NCI-H226 (cell line): ENCODE results near the gene PHF20.
"Not testable (repeated sequence)": the region's sequence is repeated elsewhere in the genome, so short reads cannot be mapped to it uniquely, and the experiment has no call there.

ENCODE experiments used
- DNase-seq: peaks from one replicate; pipeline ENCODE4 v3.0.0-alpha.2; 2015

Gene PHF20

DNA sequence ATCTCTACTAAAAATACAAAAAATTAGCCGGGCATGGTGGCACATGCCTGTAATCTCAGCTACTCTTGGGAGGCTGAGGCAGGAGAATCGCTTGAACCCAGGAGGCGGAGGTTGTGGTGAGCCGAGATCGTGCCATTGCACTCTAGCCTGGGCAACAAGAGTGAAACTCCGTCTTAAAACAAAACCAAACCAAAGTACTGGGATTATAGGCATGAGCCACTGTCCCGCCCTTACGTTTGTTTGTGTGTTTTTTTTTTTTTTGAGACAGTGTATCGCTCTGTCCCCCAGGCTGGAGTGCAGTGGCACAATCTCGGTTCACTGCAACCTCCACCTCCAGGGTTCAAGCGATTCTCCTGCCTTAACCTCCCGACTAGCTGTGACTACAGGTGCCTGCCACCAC is 12.0 kb downstream of the PHF20 start:
- not testable (repeated sequence) for DNase-seq

DNA sequence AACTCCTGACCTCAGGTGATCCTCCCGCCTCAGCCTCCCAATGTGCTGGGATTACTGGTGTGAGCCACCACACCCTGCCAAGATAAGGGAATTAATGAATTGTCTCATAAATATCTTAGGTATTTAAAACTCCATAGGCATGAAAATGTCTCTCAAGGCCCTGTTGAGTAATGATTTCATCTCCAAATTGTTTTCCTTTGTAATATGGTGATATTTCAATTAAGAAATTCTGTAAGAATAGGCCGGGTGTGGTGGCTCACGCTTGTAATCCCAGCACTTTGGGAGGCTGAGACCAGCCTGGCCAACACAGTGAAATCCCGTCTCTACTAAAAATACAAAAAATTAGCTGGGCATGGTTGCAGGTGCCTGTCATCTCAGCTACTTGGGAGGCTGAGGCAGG is 13.7 kb downstream of the PHF20 start:
- not testable (repeated sequence) for DNase-seq

DNA sequence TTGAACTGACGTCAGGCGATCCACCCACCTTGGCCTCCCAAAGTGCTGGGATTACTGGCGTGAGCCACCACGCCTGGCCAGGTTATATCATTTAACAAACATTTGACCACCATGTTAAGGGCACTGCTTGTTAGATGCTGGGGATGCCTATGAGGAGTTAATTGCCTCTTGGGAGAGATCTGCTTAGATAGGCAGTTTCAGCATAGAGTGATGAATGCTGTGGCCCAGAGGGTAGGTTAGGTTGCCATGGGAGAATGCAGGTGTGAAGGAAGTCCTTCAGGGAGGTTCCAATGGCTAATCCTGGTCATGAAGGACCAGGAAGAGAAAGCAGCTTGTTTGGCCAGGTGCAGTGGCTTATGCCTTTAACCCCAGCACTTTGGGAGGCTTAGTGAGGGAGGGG is 17.0 kb downstream of the PHF20 start:
- DNase-seq, result no peak

DNA sequence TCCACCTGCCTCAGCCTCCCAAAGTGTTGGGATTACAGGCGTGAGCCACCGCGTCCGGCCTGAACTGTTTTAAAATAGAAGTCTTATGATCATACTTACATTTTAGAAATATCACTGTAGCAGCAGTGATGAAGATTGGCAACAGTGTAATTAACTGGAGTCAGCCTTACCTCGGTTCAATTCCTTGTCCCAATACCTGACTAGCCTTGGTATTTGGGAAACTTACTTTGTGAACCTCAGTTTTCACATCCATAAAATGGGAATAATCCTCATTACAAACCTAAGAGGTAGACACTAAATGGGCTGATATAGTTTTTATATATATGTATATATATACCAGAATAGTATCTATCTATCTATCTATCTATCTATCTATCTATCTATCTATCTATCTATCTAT is 19.3 kb downstream of the PHF20 start:
- no peak for DNase-seq

DNA sequence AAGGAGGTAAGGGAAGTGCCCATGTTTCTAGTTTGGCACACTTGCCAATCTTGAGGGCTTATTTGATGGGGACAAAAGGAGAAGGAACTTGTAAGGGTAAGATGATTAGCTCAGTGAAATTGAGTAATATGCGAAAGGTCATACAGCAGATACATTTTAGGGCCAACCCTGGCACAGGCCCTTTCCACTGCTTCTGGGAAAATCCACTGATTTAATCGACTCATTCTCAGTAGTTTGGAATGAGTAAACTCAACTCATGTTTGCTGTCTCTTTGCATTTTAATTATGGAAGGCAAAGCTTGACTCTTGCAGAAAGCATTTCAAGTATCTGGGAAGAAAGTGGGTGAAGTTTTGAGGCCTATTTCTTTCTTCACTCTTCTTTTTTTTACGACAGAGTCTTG is 20.0 kb downstream of the PHF20 start:
- DNase-seq, result peak; percentile 16

DNA sequence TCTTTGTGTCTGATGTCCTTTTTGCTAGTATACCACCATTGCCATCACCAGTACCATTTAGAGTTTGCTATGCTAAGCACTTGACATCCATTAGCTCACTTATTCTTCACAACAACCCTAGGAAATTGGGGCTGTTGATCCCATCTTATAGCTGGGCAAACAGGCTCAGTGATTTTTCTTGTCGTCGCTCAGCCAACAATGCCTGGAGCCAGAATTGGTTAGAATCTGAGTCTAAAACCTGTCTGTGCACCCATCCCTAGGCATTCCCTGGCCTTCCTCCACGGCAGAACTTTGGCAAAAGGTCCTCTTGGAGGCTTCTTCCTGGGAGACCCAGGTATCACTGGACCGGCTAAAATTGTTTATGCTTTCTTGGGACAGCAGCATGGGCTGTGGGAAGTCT is 20.9 kb downstream of the PHF20 start:
- no peak for DNase-seq

DNA sequence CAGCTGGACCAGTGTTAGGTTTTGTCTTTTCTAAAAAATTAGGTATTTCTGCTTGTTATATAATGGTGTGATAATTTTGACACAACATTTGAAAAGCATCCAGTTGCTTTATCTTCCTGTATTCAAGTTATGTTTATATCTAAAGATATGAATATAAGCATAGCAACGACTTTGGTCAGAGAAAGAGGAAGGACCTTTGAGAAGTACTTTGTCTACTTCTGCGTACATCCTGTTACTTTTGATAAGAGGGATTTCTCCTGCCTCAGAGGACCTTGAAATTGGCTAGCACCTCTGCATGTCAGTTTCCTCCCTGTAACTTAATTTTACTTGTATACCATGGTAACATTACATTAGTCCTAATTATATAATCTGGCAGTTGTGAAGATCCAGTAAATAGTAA is 24.8 kb downstream of the PHF20 start:
- DNase-seq, result peak; percentile 31

DNA sequence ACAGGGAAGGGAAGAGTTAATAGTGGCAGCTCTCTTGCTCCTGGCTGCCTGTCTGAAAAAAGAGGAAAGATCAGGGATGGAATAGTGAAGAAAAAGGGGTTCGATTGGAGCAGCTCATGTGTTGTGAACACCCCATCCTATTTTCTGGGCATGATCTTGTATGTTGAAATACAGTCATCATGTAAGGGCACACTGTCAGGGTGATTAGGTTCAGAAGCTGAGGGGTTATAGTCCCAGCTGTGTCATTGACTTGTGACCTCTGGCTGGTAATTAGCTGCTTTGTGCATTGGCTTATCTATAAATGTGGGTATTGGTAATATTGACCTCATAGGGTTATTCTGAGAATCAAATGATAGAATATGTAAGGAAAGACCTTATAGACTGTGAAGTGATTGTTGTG is 30.1 kb downstream of the PHF20 start:
- no peak for DNase-seq

DNA sequence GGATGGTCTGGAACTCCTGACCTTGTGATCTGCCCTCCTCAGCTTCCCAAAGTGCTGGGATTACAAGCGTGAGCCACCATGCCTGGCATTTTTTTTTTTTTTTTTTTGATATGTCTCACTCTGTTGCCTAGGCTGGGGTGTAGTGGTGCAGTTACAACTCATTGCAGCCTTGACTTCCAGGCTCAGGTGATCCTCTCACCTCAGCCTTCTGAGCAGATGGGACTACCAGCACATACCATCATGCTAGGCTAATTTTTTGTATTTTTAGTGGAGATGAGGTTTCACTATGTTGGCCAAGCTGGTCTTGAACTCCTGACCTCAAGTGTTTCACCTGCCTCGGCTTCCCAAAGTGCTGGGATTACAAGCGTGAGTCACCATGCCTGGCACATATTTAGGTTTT is 34.3 kb downstream of the PHF20 start:
- no peak for DNase-seq

DNA sequence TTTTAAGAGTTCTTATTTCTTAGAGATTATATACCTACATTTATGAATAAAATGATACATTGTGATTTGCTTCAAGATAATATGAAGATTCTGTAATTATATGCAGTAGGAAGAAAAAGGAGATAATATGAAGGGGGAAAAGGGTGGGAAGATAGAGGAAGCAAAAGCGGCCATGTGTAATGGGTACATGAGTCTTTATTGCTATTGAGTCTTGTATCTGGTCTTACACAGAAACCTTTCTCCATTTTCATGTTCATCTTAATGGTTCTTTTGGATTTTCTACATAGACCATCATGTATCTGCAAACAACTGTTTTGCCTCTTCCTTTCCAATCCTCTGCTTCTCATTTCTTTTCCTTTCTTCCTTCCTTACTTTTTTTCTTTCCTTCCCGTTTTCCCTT is 36.1 kb downstream of the PHF20 start:
- DNase-seq, result no peak

DNA sequence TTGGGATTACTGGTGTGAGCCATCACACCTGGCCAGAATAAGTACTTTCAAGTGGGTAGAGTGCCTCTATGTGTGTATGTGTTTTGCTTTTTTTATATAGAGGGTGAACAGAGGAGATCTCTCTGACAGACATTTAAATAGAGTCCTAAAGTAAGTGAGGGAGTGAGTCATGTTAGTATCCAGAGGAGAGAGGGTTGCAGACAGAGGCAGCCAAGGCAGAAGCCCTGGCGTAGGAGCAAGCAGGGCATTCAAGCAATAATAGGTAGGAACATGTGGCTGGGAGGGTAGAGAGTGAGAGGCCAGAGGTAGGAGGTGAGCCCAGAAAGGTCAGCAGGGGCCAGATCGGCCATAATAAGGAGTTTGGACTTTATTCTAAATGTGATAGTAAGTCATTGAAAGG is 48.9 kb downstream of the PHF20 start:
- DNase-seq, result peak; percentile 68

DNA sequence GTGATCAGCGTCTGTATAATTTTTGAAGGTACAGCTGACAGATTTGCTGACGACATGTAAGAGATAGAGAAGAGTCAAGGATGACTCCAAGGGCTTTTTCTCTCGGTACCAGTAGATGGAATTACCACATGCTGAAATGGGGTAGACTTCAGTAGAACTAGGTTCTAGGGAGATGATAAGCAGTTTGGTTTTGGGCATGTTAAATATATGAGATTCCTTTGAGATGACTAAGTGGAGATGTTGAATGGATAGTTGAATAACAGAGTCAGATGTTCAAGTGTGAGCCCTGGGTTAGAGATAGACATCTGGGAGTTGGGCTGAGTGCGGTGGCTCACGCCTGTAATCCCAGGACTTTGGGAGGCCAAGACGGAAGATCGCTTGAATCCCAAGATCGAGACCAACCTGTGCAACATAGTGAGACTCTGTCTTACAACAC is 50.0 kb downstream of the PHF20 start:
- peak; percentile 95 for DNase-seq

DNA sequence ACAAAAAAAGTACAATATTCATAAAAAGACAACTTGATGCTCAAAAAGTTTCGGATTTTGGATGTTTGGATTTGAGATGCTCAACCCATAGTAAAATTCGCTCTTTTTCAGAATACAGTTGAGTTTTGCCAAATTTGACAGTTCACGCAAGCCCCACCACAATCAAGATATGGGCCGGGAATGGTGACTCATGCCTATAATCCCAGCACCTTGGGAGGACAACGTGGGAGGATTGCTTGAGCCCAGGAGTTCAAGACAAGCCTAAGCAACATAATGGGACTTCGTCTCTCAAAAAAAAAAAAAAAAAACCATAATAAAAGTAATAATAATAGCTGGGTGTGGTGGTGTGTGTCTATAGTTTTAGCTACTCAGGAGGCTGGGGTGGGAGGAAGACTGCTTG is 51.3 kb downstream of the PHF20 start:
- peak; percentile 83 for DNase-seq

DNA sequence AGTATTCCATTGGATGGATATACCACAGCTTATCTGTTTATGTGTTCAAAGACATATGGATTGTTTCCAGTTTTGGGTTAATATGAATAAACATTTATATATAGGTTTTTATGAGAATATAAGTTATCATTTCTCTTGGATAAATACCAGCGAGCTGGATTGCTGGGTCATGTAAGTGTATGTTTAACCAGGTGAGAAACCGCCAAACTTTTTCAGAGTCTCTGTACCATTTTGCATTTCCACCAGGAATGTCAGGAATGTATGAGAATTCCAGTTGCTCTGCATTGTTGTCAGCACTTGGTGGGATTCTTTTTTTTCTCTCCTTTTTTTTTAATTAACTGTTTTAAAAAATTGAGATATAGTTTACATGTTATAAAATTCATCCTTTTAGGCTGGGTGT is 52.1 kb downstream of the PHF20 start:
- peak; percentile 31 for DNase-seq

DNA sequence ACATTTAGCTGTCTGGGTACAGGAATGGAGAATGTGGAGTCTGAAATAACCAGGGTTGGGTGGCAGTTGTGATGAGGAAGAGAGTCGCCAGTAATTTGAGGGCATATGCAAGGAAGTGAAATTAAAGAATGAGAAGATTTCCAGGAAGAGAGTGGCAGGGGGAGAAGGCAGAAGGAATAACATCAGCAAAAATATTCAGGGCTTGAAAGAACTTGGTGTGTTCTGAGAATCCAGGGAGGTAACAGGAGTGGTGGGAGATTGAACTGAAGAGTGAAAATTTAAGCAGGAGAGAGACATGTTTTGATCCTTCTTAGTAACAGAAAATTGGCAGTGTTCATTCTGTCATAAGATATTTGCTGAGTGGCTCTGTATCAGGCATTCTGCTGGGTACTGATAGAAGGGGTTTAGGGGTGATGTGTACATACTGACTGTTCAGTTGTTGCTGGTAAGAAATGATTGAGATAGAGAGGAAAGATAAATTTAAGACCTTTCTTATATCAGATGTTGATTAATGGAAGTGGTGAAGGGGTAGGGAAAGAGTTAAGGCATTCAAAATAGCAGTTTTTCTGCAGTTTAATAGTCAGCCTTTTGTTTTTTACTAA is 54.7 kb downstream of the PHF20 start:
- no peak for DNase-seq

DNA sequence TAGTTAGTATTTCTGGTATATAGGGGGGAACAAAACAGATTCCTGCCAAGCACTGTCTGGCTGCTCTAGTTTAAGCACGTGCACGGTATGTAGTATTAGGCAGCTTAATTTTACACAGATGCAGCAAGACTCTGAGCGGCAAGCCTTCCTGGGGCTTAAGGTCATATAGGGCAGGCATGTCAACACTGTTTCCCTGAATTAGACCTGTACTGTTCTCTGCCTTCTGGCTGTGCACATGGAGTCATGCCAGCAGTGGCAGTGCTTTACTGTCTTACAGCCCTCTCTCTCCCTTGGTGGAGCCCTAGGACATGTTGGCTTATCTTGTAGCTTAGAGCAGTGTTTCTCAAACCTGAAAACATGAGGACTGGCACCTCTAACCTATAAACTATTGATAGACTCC is 56.6 kb downstream of the PHF20 start:
- no peak for DNase-seq

DNA sequence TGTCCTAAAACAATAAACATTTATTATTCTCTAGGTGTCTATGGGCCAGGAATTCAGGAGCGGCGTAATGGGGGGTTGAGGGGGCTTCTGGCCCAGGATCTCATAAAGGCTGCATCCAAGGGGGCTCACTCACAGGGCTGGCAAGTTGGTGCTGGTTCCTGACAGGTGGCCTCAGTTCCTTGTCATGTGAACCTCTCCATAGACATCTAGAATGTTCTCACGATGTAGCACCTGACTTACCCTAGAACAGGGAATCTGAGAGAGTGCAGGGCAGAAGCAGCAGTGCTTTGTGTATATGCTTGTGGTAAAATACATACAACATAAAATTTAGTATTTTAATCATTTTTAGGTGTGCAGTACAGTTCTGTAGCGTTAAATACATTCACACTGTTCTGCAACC is 57.1 kb downstream of the PHF20 start:
- no peak for DNase-seq

DNA sequence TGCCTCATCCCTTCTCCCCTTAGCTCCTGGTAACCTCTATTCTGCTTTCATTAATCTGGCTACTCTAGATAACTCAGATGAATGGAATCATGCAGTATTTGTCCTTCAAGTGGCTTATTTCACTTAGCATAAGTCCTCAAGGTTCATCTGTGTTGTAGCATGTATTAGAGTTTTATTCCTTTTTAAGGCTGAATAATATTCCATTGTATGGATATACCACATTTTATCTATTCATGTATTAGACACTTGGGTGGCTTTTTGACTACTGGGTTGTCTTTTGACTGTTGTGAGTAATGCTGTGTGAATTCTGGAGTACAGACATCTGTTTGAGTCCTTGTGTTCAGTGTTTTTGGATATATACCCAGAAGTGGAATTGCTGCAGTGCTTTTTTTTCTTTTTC is 58.4 kb downstream of the PHF20 start:
- DNase-seq, result no peak

DNA sequence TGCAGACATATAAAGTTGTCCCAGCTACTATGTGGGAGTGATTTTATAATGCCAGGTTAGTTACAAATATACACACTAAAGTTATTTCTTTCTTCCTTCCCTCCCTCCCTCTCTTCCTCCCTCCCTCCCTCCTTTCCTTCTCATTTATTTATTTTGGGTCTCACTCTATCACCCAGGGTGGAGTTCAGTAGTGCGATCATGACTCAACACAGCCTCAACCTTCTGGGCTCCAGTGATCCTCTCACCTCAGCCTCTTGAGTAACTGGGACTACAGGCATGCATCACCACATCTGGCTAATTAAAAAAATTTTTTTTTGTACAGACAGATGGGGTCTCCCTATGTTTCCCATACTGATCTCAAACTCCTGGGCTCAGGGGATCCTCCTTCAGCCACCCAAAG is 59.2 kb downstream of the PHF20 start:
- peak; percentile 54 for DNase-seq

DNA sequence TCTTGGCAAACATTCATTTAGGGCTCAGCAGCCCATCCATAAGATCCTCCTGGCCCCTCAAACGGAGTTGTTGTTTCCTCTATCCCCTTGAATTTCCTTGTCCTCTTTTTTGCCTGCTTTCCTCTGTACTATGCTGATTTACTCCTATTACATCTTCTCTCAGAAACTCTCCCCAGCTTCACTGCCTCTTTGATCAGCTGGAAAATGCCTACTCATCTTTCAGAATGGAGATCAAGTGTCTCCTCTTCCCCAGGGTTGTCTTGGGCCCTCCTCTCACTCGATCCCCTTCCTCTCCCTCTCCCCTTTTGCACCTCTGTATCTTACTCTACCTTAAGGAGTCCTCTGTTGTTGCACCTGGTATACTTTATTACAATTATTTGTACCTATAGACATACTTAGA is 60.2 kb downstream of the PHF20 start:
- no peak for DNase-seq

DNA sequence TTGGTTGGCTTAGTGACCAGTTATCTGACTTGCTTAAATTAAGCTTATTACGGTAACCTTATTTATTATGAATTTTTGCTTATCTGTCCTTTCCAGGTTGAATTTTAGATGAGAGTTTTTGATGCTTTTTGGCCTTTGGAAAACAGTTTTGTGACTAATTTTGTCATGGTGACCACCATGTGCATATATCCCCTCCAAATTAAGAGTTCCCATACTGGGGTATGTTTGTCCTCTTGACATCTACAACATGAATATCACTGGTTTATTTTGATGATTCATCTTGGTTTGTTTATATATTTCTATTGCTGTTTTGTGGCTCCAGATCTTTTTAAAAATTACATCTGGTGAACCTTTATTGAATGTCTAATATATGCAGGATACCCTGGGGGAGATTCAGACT is 61.4 kb downstream of the PHF20 start:
- DNase-seq, result no peak

DNA sequence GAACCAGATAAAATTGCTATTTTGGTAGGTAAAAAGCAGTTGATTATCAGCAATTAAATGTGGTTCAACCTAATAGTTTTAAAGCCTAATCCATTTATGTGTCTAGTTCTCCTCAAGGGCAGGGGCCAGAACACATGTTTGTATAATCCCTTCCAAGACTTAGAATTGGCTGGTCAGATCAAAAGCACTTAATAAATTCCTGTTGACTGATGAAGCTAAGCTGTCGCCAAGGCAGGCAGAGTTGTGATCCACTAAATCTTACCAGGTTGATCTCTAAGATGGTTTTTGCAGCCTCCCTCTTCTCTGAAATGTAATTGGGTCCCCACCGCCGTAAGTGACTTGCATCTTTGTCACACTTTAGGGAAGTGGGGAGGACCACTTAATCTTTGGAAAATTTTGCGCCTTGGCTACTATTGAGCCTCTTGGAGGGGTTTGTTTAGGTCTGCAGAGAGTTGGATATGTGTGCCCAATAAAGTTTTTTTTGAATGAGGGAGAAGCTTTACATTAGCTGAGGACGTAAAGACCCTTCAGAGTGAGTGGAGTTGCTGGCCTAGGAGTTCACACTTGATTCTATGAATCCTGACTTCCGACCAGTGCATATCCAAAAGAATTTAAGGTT is 65.9 kb downstream of the PHF20 start:
- no peak for DNase-seq

DNA sequence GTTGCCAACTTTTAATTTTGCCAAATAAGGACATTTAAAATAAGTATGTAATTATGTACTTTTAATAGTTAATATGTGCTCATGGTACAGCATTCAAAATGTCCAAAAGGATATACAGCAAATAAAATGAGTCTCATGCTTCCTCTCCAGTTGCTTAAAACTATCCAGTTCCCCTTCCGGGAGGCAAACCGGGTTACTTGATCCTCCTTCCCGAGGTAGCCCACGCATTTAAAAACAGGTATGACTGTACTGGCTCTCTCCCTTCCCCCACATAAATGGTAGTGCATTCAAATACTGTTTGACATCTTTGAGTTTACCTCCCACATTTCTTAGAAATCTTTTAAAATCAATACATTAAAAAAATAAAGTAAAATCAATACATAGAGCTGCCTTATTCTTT is 66.4 kb downstream of the PHF20 start:
- DNase-seq, result no peak

DNA sequence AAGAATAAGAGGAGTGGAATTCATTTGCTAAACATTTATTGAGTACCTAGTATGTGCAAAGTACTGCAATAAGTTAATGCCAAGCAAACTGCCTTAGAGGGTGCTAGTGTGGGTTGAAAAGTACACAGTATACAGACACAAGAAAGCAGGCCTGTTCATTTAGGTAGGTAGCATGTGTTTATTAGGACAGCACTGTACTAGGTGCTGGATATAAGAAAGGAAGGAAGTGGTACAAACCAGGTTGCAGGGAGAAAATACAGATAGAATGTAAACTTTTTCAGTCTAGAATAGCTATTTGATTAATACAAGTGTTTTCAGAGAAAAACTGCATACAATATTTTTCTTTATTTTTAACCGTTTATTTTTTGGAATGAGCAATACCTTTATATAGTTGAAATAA is 68.1 kb downstream of the PHF20 start:
- no peak for DNase-seq

DNA sequence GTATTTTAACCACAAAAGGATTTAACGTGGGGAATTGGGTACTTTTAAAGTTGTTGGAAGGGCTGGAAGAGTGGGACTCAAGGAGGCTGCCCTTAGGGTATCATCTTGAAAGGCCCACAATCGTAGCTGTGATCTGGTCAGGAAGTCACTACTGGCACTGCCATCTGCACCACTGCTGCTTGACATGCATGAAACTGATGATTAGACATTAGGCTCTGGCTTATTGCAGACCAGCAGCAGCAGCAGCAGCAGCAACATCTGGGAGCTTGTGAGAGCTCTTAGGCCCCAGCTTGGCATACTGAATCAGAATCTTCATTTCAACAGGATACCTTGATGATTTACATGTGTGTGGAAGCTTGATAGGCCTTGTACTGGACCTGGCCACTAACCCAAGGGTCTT is 68.6 kb downstream of the PHF20 start:
- DNase-seq, result no peak
